Measurements from ENCODE around the gene TMPRSS13. TPM values are rescaled to one million over a fixed set of nuclear protein-coding genes. Genes with fewer than 3 reads are reported as not detected.

Gene TMPRSS13
- total RNA-seq, 1 experiment from 2014 or later: 21.7 TPM

DNA sequence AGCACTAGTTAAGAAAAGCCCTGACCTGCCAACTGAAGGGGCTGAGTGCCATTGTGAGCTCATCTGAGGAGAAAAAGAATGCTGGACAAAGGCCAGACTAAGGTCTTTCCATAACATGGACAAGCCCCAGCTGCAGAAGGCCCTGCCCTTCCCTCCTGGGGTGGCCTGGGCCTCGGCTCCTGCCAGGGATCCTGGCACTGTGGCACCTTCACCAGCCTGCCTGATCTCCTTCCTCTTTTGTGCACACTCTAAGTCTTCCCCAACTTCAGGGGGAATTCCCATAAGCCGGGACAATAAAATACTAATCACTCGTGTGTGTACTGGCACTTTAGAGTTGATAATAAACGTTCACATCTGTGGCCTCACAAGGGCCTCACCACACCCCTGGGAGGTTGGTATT is 9.9 kb downstream of the TMPRSS13 start:
- H2AFZ ChIP-seq: no peak overlapping the region
- H3K4me2 ChIP-seq: no peak overlapping the region
- H3K4me3 ChIP-seq: no peak overlapping the region
- H3F3A ChIP-seq (ENCODE audit: insufficient read depth, low read depth): no peaks in the 10 kb centered on the region; the same call in 1 of the 2 replicates
- BruUV-seq (replicated peaks): no TSS peak
- no peaks in the 10 kb centered on the region for H3K79me2 ChIP-seq (ENCODE audit: low read depth)
- 0 out of 2 replicates have a peak, but pooled peaks cover 4% of the 10 kb centered on the region for H3K36me3 ChIP-seq (ENCODE audit: low read depth)
- H3K27ac ChIP-seq: no peak overlapping the region
- ChIA-PET CTCF (no interaction called here), POLR2A (ENCODE audit: unreplicated experiment) (interaction anchor here (0.6 kb wide), 1 partner anchor 13 kb away, joined by 4 read pairs; no protein-coding TSS in a partner anchor)
- intact Hi-C loops (cut with micrococcal nuclease; ENCODE audit: unreplicated experiment): no loop called here
- peaks cover 13% of the 10 kb centered on the region for H4K20me1 ChIP-seq (ENCODE audit: insufficient read depth)
- H3K9me3 ChIP-seq (ENCODE audit: insufficient read depth, low read depth): no peaks in the 10 kb centered on the region
- no peaks in the 10 kb centered on the region for H3K27me3 ChIP-seq (ENCODE audit: insufficient read depth, low read depth)
- DNase-seq: no peak
- no peaks in the 10 kb centered on the region for H3K9me2 ChIP-seq (ENCODE audit: insufficient read depth)
- H3K4me1 ChIP-seq (replicated peaks; ENCODE audit: insufficient read depth): no peaks in the 10 kb centered on the region
- TF ChIP-seq EZH2 (IDR thresholded peaks at IDR 0.05; ENCODE audit: low read depth): no peak
- TF ChIP-seq, protein P1, sequence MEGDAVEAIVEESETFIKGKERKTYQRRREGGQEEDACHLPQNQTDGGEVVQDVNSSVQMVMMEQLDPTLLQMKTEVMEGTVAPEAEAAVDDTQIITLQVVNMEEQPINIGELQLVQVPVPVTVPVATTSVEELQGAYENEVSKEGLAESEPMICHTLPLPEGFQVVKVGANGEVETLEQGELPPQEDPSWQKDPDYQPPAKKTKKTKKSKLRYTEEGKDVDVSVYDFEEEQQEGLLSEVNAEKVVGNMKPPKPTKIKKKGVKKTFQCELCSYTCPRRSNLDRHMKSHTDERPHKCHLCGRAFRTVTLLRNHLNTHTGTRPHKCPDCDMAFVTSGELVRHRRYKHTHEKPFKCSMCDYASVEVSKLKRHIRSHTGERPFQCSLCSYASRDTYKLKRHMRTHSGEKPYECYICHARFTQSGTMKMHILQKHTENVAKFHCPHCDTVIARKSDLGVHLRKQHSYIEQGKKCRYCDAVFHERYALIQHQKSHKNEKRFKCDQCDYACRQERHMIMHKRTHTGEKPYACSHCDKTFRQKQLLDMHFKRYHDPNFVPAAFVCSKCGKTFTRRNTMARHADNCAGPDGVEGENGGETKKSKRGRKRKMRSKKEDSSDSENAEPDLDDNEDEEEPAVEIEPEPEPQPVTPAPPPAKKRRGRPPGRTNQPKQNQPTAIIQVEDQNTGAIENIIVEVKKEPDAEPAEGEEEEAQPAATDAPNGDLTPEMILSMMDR (conservative IDR thresholded peaks at IDR 0.05): no peak

DNA sequence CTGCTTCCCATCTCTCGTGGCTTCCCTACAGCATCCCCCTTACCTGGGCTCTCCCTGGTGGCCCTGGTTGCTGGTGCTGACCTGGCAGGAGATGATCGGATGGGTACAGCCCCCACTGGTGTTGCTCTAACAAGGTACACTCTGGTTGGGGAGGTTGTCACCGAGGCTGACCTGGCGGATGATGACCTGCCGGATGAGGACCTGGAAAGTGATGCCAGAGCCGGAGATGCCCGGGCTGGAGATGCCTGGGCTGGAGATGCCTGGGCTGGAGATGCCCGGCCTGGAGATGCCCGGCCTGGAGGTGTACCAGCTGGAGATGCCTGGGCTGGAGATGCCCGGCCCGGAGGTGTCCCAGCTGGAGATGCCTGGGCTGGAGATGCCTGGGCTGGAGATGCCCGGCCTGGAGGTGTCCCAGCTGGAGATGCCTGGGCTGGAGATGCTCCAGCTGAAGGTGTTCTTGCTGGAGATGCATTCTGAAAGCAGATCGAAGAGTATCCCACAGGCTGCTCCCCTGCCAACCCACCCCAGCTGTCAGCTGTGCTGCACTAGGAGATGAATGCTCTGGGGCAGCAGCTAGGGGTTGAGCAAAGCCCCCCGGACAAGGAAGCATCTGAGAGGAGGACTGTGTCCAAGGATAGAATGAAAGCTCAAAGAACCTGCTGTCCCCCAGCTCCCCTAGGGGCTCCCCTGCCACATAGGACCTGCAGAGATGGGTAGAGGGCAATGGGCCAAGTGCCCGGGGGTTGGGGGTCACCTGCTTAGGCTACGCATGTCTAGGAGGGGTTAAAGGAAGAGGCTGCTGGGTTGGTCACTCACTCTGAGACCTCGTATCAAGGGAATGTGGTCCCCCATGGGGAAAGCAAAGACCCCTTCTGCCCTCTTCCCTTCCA is 10.6 kb downstream of the TMPRSS13 start:
- intact Hi-C loops (cut with micrococcal nuclease; ENCODE audit: unreplicated experiment): no loop called here
- Histone ChIP-seq H3K4me1 (replicated peaks; ENCODE audit: insufficient read depth) (no peaks in the 10 kb centered on the region), H3K9me2 (ENCODE audit: insufficient read depth) (no peaks in the 10 kb centered on the region), H2AFZ (no peak overlapping the region), H3F3A (ENCODE audit: insufficient read depth, low read depth) (no peaks in the 10 kb centered on the region; the same call in 1 of the 2 replicates), H3K4me3 (no peak overlapping the region), H3K36me3 (ENCODE audit: low read depth) (peaks cover 6% of the 10 kb centered on the region; the same call in 1 of the 2 replicates), H3K9me3 (ENCODE audit: insufficient read depth, low read depth) (no peaks in the 10 kb centered on the region), H3K79me2 (ENCODE audit: low read depth) (no peaks in the 10 kb centered on the region), H3K4me2 (no peak overlapping the region), H4K20me1 (ENCODE audit: insufficient read depth) (peaks cover 13% of the 10 kb centered on the region), H3K27ac (no peak overlapping the region), H3K27me3 (ENCODE audit: insufficient read depth, low read depth) (no peaks in the 10 kb centered on the region)
- CTCF ChIA-PET: no interaction called here
- TF ChIP-seq, protein P1 (conservative IDR thresholded peaks at IDR 0.05): no peak
- TF ChIP-seq EZH2 (IDR thresholded peaks at IDR 0.05; ENCODE audit: low read depth): no peak
- POLR2A ChIA-PET (ENCODE audit: unreplicated experiment): interaction anchor here (0.6 to 0.9 kb wide), 2 partner anchors 11 to 14 kb away, joined by 3 to 4 read pairs; no protein-coding TSS in a partner anchor
- no peak for DNase-seq
- no TSS peak for BruUV-seq (replicated peaks)

DNA sequence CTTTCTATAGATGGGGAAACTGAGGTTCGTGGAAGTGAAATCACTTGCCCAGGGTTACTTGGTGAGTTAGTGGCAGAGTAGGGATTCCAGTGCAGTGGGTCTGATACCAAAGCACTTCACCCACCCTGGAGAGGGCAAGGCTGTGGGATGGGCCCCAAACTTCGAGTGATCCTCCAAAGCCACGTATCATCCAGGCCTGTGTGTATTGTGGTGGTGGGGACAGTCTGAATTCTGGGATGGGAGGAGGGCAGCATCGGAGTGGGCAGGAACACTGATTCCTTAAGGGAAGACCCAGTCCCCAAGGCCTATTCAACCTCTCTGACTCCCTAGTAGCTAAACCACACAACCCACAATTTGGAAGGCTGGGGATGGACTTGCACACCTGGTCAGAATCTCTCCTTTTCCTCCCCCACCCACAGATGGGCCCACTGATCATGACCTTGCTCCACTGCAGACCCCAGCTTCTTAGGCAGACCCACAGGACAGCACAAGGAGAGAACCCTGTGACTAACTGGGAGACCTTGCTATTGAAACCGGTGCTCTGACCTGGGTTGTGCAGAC is 11.5 kb downstream of the TMPRSS13 start:
- Histone ChIP-seq H2AFZ (no peak overlapping the region), H3K79me2 (ENCODE audit: low read depth) (no peaks in the 10 kb centered on the region), H3K27me3 (ENCODE audit: insufficient read depth, low read depth) (no peaks in the 10 kb centered on the region), H3K27ac (no peak overlapping the region), H3K9me3 (ENCODE audit: insufficient read depth, low read depth) (no peaks in the 10 kb centered on the region), H3K4me2 (no peak overlapping the region), H4K20me1 (ENCODE audit: insufficient read depth) (peaks cover 13% of the 10 kb centered on the region), H3K4me3 (no peak overlapping the region), H3K9me2 (ENCODE audit: insufficient read depth) (no peaks in the 10 kb centered on the region), H3F3A (ENCODE audit: insufficient read depth, low read depth) (no peaks in the 10 kb centered on the region; the same call in 1 of the 2 replicates), H3K4me1 (replicated peaks; ENCODE audit: insufficient read depth) (no peaks in the 10 kb centered on the region), H3K36me3 (ENCODE audit: low read depth) (peaks cover 10% of the 10 kb centered on the region; the same call in 1 of the 2 replicates)
- TF ChIP-seq, protein P1 (conservative IDR thresholded peaks at IDR 0.05): no peak
- BruUV-seq (replicated peaks): no TSS peak
- intact Hi-C loops (cut with micrococcal nuclease; ENCODE audit: unreplicated experiment): no loop called here
- POLR2A ChIA-PET (ENCODE audit: unreplicated experiment): interaction anchor here (0.9 kb wide), 1 partner anchor 10 kb away, joined by 3 read pairs; no protein-coding TSS in a partner anchor
- CTCF ChIA-PET: no interaction called here
- DNase-seq: no peak
